Vagina (tissue), 2 donors: ENCODE measurements around the gene ATL1. TPM values are rescaled to one million over a fixed set of nuclear protein-coding genes. Genes with fewer than 3 reads are reported as not detected.

Experiments used
- DNase-seq, 2 donors: peaks; one replicate each; pipeline ENCODE4 v3.0.0-alpha.2; 2017; ENCODE audit errors: extremely low spot score in 2 of 2
- H3K27ac ChIP-seq: fragments of 200-600 bp; sonication (generic); one replicate; pipeline ENCODE4 v1.5.1; 2019
- H3K27me3 ChIP-seq: fragments of 200-600 bp; sonication (generic); one replicate; pipeline ENCODE4 v1.5.1; 2019
- H3K36me3 ChIP-seq, 2 donors: fragments of 200-600 bp; sonication (generic); one replicate each; pipeline ENCODE4 v1.5.1; 2017 to 2019
- H3K4me1 ChIP-seq: fragments of 200-600 bp; sonication (generic); one replicate; pipeline ENCODE4 v1.5.1; 2019
- H3K4me3 ChIP-seq, 2 donors: fragments of 200-600 bp; sonication (generic); 1 replicate in 1 of 2; 2 replicates in 1 of 2; pipeline ENCODE4 v1.5.1; 2016 to 2019
- H3K9me3 ChIP-seq: fragments of 200-600 bp; sonication (generic); one replicate; pipeline ENCODE4 v1.5.1; 2019
- POLR2A ChIP-seq, 2 donors: fragments of 450-650 bp; IDR thresholded peaks; one replicate each; pipeline ENCODE4 v1.6.1; 2017; ENCODE audit warnings: antibody characterized with exemption in 2 of 2, mild to moderate bottlenecking in 2 of 2, moderate library complexity in 2 of 2
- POLR2AphosphoS5 ChIP-seq, 2 donors: sonication (generic); formaldehyde crosslinking; IDR thresholded peaks; one replicate each; pipeline ENCODE4 v1.9.0; 2017; ENCODE audit warnings: antibody characterized with exemption in 2 of 2, mild to moderate bottlenecking in 2 of 2, low read depth in 1 of 2; ENCODE audit not compliant: insufficient read depth in 1 of 2
- intact Hi-C: fragments of 100-400 bp; cut with DNase I; formaldehyde crosslinking; loops from one replicate; pipeline ENCODE4 v1.15.1; 2023
- total RNA-seq: library from RNA; depleted of rRNA; stranded (reverse); fragments of >200 nt; gene quantifications from one replicate; pipeline ENCODE4 v1.2.3, GENCODE V29; 2016
- TF ChIP-seq, protein P1 (sequence below), 3 experiments: fragments of 450-650 bp in 2 of 3; fragments of 200-600 bp in 1 of 3; sonication (generic) in 1 of 3; IDR thresholded peaks; one replicate each; pipeline ENCODE4 v1.5.1; 2017 to 2019; ENCODE audit warnings: antibody characterized with exemption in 3 of 3, mild to moderate bottlenecking in 2 of 3, moderate library complexity in 2 of 3

ATL1 gene
- total RNA-seq, 1 donor from 2014 or later = 6.9 TPM

DNA sequence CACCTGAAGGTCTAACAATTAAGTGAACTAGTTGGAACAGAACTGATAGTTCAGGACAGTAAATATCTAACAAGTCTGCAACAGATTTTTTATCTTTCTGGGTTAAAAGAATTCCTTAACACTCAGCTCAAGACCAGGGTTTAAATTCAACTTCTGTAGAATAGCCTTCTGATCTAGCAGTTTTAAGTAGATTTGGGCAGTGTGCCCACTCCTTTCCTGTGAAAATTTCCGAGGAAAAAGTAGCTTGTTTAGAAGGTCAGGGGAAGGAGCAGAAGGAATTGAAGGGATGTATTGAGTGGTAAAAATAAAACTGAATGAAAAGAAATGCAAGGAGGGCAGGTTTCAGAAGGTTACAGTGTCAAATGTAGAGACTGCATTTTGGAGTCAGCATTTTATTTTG is 45.8 kb downstream of the ATL1 start:
- no peak for DNase-seq
- intact Hi-C loops = loop anchor here (10.0 kb wide), 1 partner anchor 169 kb away; no protein-coding TSS in a partner anchor
- Histone ChIP-seq H3K4me3 (no peak overlapping the region), H3K36me3 (no peaks in the 10 kb centered on the region), H3K27ac (no peak overlapping the region), H3K27me3 (no peaks in the 10 kb centered on the region), H3K4me1 (no peaks in the 10 kb centered on the region), H3K9me3 (no peaks in the 10 kb centered on the region)
- no peak for TF ChIP-seq POLR2AphosphoS5 (IDR thresholded peaks at IDR 0.05; ENCODE audit: insufficient read depth in 1 of 2, low read depth in 1 of 2)
- TF ChIP-seq POLR2A (IDR thresholded peaks at IDR 0.05) = no peak
- TF ChIP-seq, protein P1, sequence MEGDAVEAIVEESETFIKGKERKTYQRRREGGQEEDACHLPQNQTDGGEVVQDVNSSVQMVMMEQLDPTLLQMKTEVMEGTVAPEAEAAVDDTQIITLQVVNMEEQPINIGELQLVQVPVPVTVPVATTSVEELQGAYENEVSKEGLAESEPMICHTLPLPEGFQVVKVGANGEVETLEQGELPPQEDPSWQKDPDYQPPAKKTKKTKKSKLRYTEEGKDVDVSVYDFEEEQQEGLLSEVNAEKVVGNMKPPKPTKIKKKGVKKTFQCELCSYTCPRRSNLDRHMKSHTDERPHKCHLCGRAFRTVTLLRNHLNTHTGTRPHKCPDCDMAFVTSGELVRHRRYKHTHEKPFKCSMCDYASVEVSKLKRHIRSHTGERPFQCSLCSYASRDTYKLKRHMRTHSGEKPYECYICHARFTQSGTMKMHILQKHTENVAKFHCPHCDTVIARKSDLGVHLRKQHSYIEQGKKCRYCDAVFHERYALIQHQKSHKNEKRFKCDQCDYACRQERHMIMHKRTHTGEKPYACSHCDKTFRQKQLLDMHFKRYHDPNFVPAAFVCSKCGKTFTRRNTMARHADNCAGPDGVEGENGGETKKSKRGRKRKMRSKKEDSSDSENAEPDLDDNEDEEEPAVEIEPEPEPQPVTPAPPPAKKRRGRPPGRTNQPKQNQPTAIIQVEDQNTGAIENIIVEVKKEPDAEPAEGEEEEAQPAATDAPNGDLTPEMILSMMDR (IDR thresholded peaks at IDR 0.05) = no peak

DNA sequence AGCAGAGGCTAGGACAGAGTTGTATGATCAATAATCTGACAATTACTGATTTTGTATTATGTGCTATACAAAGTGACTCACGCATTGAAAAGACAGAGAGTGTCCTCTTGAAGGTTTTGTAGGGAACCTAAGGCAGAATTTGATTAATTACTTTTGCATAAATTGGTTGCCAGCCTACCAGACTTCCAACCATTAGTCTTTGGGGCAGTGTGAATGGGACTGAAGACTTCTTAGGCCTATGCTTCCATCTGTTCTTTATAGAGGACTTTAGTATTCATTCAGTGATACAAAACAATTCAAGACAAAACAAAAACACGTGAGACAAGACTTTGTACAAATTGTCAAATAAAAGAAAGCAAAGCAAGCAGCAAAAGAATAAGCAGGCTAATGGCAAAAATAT is 46.5 kb downstream of the ATL1 start:
- Histone ChIP-seq H3K27ac (no peak overlapping the region), H3K4me3 (no peak overlapping the region), H3K4me1 (no peaks in the 10 kb centered on the region), H3K9me3 (no peaks in the 10 kb centered on the region), H3K36me3 (no peaks in the 10 kb centered on the region), H3K27me3 (no peaks in the 10 kb centered on the region)
- intact Hi-C loops = loop anchor here (10.0 kb wide), 1 partner anchor 168 kb away; no protein-coding TSS in a partner anchor
- no peak for DNase-seq
- TF ChIP-seq POLR2A (IDR thresholded peaks at IDR 0.05) (no peak), POLR2AphosphoS5 (IDR thresholded peaks at IDR 0.05; ENCODE audit: insufficient read depth in 1 of 2, low read depth in 1 of 2) (no peak)
- TF ChIP-seq, protein P1 (IDR thresholded peaks at IDR 0.05) = no peak

DNA sequence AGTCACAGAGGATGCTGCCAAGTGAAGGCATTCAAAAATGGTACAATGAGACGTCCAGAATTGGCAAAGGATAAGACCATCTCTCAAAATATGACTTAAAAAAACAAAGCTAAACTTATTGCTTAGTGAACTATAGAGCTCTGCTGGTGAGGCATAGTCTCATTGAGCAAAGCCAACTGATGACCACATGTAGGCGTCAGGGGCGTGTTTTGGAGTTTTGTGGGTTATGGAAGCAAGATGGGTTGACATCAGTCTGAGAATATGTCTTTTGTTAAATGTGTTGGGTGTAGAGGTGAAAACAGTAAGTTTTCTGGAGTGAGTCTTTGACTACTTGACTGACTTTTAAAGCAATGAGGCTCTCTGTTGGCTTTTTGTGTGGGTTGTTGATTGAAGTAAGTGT is 47.2 kb downstream of the ATL1 start:
- Histone ChIP-seq H3K4me3 (no peak overlapping the region), H3K36me3 (no peaks in the 10 kb centered on the region), H3K27me3 (no peaks in the 10 kb centered on the region), H3K9me3 (no peaks in the 10 kb centered on the region), H3K4me1 (no peaks in the 10 kb centered on the region), H3K27ac (no peak overlapping the region)
- intact Hi-C loops = loop anchor here (10.0 kb wide), 1 partner anchor 168 kb away; no protein-coding TSS in a partner anchor
- DNase-seq = no peak
- TF ChIP-seq POLR2A (IDR thresholded peaks at IDR 0.05) (no peak), POLR2AphosphoS5 (IDR thresholded peaks at IDR 0.05; ENCODE audit: insufficient read depth in 1 of 2, low read depth in 1 of 2) (no peak)
- TF ChIP-seq, protein P1 (IDR thresholded peaks at IDR 0.05) = no peak

DNA sequence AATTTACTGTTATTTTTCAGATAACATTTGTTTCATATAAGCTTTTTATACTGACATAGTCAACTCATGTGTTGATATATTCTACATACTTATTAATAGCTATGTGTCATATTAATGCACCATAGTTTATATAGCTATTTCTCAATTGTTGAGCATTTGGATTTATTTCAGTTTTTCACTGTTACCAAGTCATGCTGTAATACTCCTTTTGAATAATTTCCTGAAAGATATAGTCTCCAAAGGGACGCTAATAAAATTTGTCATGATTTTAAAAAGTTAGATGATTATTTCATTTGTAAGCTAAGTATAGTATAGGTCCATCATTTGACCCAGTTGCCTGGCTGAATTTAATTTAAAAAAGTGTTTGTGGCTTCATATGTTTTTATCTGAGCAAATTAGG is 47.8 kb downstream of the ATL1 start:
- Histone ChIP-seq H3K27ac (no peak overlapping the region), H3K36me3 (no peaks in the 10 kb centered on the region), H3K4me3 (no peak overlapping the region), H3K4me1 (no peaks in the 10 kb centered on the region), H3K9me3 (no peaks in the 10 kb centered on the region), H3K27me3 (no peaks in the 10 kb centered on the region)
- DNase-seq = no peak
- intact Hi-C loops = loop anchor here (10.0 kb wide), 1 partner anchor 167 kb away; no protein-coding TSS in a partner anchor
- no peak for TF ChIP-seq POLR2AphosphoS5 (IDR thresholded peaks at IDR 0.05; ENCODE audit: insufficient read depth in 1 of 2, low read depth in 1 of 2)
- TF ChIP-seq, protein P1 (IDR thresholded peaks at IDR 0.05) = no peak
- TF ChIP-seq POLR2A (IDR thresholded peaks at IDR 0.05) = no peak

DNA sequence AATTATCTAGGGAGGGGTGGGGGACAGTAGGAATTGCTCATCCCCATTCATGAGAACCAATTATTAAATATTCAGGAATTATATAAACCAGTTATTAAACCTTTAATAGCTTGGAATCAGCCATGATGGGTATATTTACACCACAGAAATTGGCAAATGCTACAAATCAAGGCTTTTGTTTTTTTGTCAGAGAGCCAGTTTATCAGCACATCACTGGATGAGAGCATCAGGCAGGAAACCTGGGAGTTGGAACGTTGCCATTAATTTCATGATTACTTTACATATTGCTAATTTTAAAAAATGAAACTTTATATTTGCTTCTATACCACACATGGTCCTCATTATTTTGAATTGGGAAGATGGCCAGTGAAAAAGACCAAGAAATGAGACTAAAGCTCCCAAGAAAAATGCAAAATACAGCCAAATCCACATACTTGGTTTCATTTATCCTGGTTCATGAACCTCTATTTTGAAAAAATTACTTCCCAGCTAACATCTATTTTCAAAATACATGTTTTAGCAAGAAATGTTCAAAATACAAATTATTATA is 48.4 kb downstream of the ATL1 start:
- no peak for DNase-seq
- intact Hi-C loops = loop anchor here (10.0 kb wide), 1 partner anchor 166 kb away; no protein-coding TSS in a partner anchor
- H3K4me1 ChIP-seq = no peaks in the 10 kb centered on the region
- no peaks in the 10 kb centered on the region for H3K9me3 ChIP-seq
- TF ChIP-seq POLR2AphosphoS5 (IDR thresholded peaks at IDR 0.05; ENCODE audit: insufficient read depth in 1 of 2, low read depth in 1 of 2) (no peak), POLR2A (IDR thresholded peaks at IDR 0.05) (no peak)
- TF ChIP-seq, protein P1 (IDR thresholded peaks at IDR 0.05) = no peak
- H3K36me3 ChIP-seq = no peaks in the 10 kb centered on the region
- H3K27ac ChIP-seq = no peak overlapping the region
- no peak overlapping the region for H3K4me3 ChIP-seq
- no peaks in the 10 kb centered on the region for H3K27me3 ChIP-seq
